HepG2 (cell line): ENCODE measurements around the gene SRSF6. TPM values are rescaled to one million over a fixed set of nuclear protein-coding genes. Genes with fewer than 3 reads are reported as not detected.

Source experiments
- FOXP1 ChIP-seq, 2 experiments: fragments of 450-650 bp in 1 of 2; IDR thresholded peaks; 2 replicates each; pipeline ENCODE4 v1.6.1; 2017 to 2018; ENCODE audit warnings: antibody characterized with exemption in 1 of 2
- GLI4 ChIP-seq: sonication (generic); formaldehyde crosslinking; IDR thresholded peaks from 2 replicates; pipeline ENCODE4 v1.5.1; 2020; ENCODE audit warnings: missing genetic modification reagents, mild to moderate bottlenecking, moderate library complexity, borderline replicate concordance
- HDAC6 ChIP-seq: fragments of 200-600 bp; sonication (generic); IDR thresholded peaks from 2 replicates; pipeline ENCODE4 v1.7.0; 2017; ENCODE audit warnings: mild to moderate bottlenecking, antibody characterized with exemption, low read length, low read depth
- HNRNPUL1 ChIP-seq: fragments of 200-400 bp; formaldehyde crosslinking; IDR thresholded peaks from 2 replicates; pipeline ENCODE4 v1.6.1; 2017; ENCODE audit warnings: low read depth, mild to moderate bottlenecking, low read length, moderate library complexity
- HOXD1 ChIP-seq: sonication (generic); formaldehyde crosslinking; IDR thresholded peaks from 2 replicates; pipeline ENCODE4 v1.5.0; 2020; ENCODE audit warnings: missing genetic modification reagents
- KDM6A ChIP-seq: IDR thresholded peaks from 2 replicates; pipeline ENCODE4 v1.6.1; 2016; ENCODE audit warnings: low read depth
- KLF16 ChIP-seq, 2 experiments: sonication (generic) in 1 of 2; formaldehyde crosslinking in 1 of 2; IDR thresholded peaks; 2 replicates each; pipeline versions ENCODE4 v1.6.1 to v1.8.0; 2016 to 2023; ENCODE audit warnings: missing genetic modification reagents in 2 of 2, missing compliant biosample characterization in 1 of 2
- KMT2A ChIP-seq: sonication (generic); formaldehyde crosslinking; IDR thresholded peaks from 2 replicates; pipeline ENCODE4 v1.4.0; 2020; ENCODE audit warnings: missing genetic modification reagents
- NR2F6 ChIP-seq, 2 experiments: IDR thresholded peaks; 2 replicates each; pipeline ENCODE4 v1.6.1; 2016; ENCODE audit warnings: antibody characterized with exemption in 1 of 2, mild to moderate bottlenecking in 1 of 2
- TMF1 ChIP-seq: sonication (generic); formaldehyde crosslinking; IDR thresholded peaks from 2 replicates; pipeline ENCODE4 v1.8.1; 2022; ENCODE audit warnings: low read depth, missing genetic modification reagents
- TRIM24 ChIP-seq: sonication (generic); formaldehyde crosslinking; IDR thresholded peaks from 2 replicates; pipeline ENCODE4 v1.8.0; 2022; ENCODE audit warnings: mild to moderate bottlenecking, missing genetic modification reagents
- ZNF180 ChIP-seq: sonication (generic); formaldehyde crosslinking; IDR thresholded peaks from 2 replicates; pipeline ENCODE4 v1.4.0; 2020; ENCODE audit warnings: low read depth, missing genetic modification reagents, borderline replicate concordance
- ZNF260 ChIP-seq: sonication (generic); formaldehyde crosslinking; IDR thresholded peaks from 2 replicates; pipeline ENCODE4 v1.4.0; 2020; ENCODE audit warnings: missing genetic modification reagents, low read depth, mild to moderate bottlenecking, borderline replicate concordance
- ZNF343 ChIP-seq: sonication (generic); formaldehyde crosslinking; IDR thresholded peaks from 2 replicates; pipeline ENCODE4 v1.4.0; 2020; ENCODE audit warnings: mild to moderate bottlenecking, missing genetic modification reagents
- ZNF44 ChIP-seq: sonication (generic); formaldehyde crosslinking; IDR thresholded peaks from 2 replicates; pipeline ENCODE4 v1.5.1; 2020; ENCODE audit warnings: mild to moderate bottlenecking, missing genetic modification reagents
- ZNF549 ChIP-seq: sonication (generic); formaldehyde crosslinking; IDR thresholded peaks from 2 replicates; pipeline ENCODE4 v1.5.0; 2020; ENCODE audit warnings: missing genetic modification reagents
- ZNF558 ChIP-seq: sonication (generic); formaldehyde crosslinking; IDR thresholded peaks from 2 replicates; pipeline ENCODE4 v1.9.0; 2022; ENCODE audit warnings: mild to moderate bottlenecking, missing genetic modification reagents, borderline replicate concordance
- ZNF747 ChIP-seq: sonication (generic); formaldehyde crosslinking; IDR thresholded peaks from 2 replicates; pipeline ENCODE4 v1.8.1; 2023; ENCODE audit warnings: missing genetic modification reagents, mild to moderate bottlenecking, borderline replicate concordance
- polyA plus RNA-seq, 8 experiments: library from polyadenylated mRNA; depleted of rRNA in 3 of 8; stranded (reverse) in 7 of 8; unstranded in 1 of 8; fragments of >200 nt; fragmentation: Illumina TruSeq in 4 of 8; extraction: Trizol in 4 of 8; gene quantifications; 2 replicates each; pipeline versions ENCODE4 v1.2.1 to v1.2.3, GENCODE V29; 2011 to 2016; ENCODE audit warnings: low read depth in 4 of 8, missing spikeins in 1 of 8, mixed read lengths in 1 of 8; ENCODE audit not compliant: insufficient read depth in 1 of 8
- total RNA-seq, 5 experiments: library from RNA; depleted of rRNA; stranded (reverse); fragments of >200 nt; fragmentation: Illumina TruSeq; extraction: Trizol; gene quantifications; 2 replicates each; pipeline ENCODE4 v1.2.3, GENCODE V29; 2016; ENCODE audit warnings: low read depth in 1 of 5
- TF ChIP-seq, protein P1 (sequence below), 2 experiments: sonication (generic) in 1 of 2; formaldehyde crosslinking in 1 of 2; IDR thresholded peaks; 2 replicates each; pipeline versions ENCODE4 v1.4.0 to v1.6.1; 2018 to 2020; ENCODE audit warnings: missing genetic modification reagents in 2 of 2, borderline replicate concordance in 1 of 2, low read depth in 1 of 2, mild to moderate bottlenecking in 1 of 2, missing biosample characterization in 1 of 2
- TF ChIP-seq, protein P2 (sequence below): sonication (generic); formaldehyde crosslinking; IDR thresholded peaks from 2 replicates; pipeline ENCODE4 v1.8.1; 2022; ENCODE audit warnings: mild to moderate bottlenecking, missing genetic modification reagents
- TF ChIP-seq, protein P3 (sequence below): sonication (generic); formaldehyde crosslinking; IDR thresholded peaks from 2 replicates; pipeline ENCODE4 v1.4.0; 2020; ENCODE audit warnings: low read depth, missing genetic modification reagents

Gene SRSF6
- total and polyA plus RNA-seq, 2 of the 13 experiments (the other 11 are each of a cell fraction or from before 2014, with no cell fraction given): 156 to 194 TPM

DNA sequence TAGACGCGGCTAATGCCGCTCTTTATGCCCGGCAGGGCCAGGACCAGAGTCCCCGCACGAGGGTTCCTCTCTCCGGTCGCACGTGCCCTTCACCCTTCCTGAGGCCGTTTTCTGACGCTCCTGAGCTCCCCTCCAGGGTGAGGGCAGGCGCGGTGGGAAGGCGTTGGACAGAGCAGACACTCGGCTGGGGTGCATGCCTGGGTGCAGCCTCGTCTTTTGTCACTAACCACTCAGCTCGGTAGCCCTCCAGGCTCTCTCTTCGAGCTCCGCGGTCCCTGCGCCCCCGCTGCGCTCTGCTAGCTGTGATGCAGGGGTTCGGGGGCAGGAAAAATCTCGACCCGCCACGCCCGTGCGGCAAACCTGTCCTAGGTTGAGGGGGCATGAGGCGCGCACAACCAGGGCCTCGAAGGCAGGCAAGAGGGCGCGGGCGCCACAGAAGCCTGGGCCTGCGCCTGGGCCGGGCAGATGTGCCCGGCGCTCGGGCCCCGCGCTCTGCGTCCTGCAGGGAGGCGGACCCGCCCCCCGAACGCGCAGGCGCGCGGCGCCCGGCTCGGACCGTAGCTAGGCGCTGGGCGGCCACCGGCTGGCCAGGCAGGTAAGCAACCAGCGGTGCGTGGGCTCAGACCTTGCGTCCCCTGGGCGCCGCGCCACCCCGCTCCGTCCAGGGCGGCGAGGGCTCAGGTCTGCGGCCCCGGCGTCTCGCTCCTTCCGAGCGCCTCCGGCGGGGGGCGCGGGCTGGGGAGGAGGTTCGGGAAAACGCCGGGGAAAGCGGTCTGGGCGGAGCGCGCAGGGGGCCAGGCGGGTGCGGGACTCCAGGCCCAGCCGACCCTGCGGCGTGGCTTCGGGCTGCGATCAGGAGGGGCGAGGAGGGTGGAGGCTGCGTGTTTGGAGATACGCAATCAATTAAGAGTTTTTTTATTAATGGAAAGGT is 49.7 kb downstream of the SRSF6 start, which contains the start of gene L3MBTL1 (continued):
- TF ChIP-seq, protein P1, sequence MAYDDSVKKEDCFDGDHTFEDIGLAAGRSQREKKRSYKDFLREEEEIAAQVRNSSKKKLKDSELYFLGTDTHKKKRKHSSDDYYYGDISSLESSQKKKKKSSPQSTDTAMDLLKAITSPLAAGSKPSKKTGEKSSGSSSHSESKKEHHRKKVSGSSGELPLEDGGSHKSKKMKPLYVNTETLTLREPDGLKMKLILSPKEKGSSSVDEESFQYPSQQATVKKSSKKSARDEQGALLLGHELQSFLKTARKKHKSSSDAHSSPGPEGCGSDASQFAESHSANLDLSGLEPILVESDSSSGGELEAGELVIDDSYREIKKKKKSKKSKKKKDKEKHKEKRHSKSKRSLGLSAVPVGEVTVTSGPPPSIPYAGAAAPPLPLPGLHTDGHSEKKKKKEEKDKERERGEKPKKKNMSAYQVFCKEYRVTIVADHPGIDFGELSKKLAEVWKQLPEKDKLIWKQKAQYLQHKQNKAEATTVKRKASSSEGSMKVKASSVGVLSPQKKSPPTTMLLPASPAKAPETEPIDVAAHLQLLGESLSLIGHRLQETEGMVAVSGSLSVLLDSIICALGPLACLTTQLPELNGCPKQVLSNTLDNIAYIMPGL (CRISPR knock-in tag; IDR thresholded peaks at IDR 0.05; ENCODE audit: borderline replicate concordance in 1 of 2, low read depth in 1 of 2): peak; percentile 60 to 92; a peak in 3 of 4 replicates
- TF ChIP-seq ZNF558: peak; percentile 82; the same call in 1 of the 2 replicates
- no peak for TF ChIP-seq HNRNPUL1
- TF ChIP-seq, protein P2, sequence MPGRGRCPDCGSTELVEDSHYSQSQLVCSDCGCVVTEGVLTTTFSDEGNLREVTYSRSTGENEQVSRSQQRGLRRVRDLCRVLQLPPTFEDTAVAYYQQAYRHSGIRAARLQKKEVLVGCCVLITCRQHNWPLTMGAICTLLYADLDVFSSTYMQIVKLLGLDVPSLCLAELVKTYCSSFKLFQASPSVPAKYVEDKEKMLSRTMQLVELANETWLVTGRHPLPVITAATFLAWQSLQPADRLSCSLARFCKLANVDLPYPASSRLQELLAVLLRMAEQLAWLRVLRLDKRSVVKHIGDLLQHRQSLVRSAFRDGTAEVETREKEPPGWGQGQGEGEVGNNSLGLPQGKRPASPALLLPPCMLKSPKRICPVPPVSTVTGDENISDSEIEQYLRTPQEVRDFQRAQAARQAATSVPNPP (CRISPR knock-in tag): no peak
- TF ChIP-seq HOXD1: no peak
- TF ChIP-seq, protein P3, sequence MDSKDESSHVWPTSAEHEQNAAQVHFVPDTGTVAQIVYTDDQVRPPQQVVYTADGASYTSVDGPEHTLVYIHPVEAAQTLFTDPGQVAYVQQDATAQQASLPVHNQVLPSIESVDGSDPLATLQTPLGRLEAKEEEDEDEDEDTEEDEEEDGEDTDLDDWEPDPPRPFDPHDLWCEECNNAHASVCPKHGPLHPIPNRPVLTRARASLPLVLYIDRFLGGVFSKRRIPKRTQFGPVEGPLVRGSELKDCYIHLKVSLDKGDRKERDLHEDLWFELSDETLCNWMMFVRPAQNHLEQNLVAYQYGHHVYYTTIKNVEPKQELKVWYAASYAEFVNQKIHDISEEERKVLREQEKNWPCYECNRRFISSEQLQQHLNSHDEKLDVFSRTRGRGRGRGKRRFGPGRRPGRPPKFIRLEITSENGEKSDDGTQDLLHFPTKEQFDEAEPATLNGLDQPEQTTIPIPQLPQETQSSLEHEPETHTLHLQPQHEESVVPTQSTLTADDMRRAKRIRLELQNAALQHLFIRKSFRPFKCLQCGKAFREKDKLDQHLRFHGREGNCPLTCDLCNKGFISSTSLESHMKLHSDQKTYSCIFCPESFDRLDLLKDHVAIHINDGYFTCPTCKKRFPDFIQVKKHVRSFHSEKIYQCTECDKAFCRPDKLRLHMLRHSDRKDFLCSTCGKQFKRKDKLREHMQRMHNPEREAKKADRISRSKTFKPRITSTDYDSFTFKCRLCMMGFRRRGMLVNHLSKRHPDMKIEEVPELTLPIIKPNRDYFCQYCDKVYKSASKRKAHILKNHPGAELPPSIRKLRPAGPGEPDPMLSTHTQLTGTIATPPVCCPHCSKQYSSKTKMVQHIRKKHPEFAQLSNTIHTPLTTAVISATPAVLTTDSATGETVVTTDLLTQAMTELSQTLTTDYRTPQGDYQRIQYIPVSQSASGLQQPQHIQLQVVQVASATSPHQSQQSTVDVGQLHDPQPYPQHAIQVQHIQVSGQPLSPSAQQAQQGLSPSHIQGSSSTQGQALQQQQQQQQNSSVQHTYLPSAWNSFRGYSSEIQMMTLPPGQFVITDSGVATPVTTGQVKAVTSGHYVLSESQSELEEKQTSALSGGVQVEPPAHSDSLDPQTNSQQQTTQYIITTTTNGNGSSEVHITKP (CRISPR knock-in tag): no peak
- no peak for TF ChIP-seq HDAC6
- peak; percentile 19; the same call in 1 of the 2 replicates for TF ChIP-seq KMT2A
- TF ChIP-seq TRIM24: no peak
- no peak for TF ChIP-seq ZNF260
- no peak for TF ChIP-seq ZNF747
- no peak; the same call in 1 of the 2 replicates for TF ChIP-seq ZNF549 (CRISPR knock-in tag)
- TF ChIP-seq ZNF343 (CRISPR knock-in tag): peak; percentile 79; the same call in 1 of the 2 replicates
- no peak for TF ChIP-seq NR2F6 (IDR thresholded peaks at IDR 0.05)
- TF ChIP-seq NR2F6 (CRISPR knock-in tag; IDR thresholded peaks at IDR 0.05): no peak
- TF ChIP-seq TMF1: peak; percentile 84; the same call in 1 of the 2 replicates
- no peak for TF ChIP-seq FOXP1 (IDR thresholded peaks at IDR 0.05)
- TF ChIP-seq FOXP1 (CRISPR knock-in tag; IDR thresholded peaks at IDR 0.05): no peak
- TF ChIP-seq ZNF180: no peak
- TF ChIP-seq KLF16 (CRISPR knock-in tag; IDR thresholded peaks at IDR 0.05): peak; percentile 33 to 62; a peak in 1 of 4 replicates
- no peak for TF ChIP-seq KDM6A
- no peak for TF ChIP-seq ZNF44 (CRISPR knock-in tag)
- peak; percentile 91; the same call in 1 of the 2 replicates for TF ChIP-seq GLI4
